PC-3 (cell line): Measurements from ENCODE around the gene EIF4E2. TPM values are rescaled to one million over a fixed set of nuclear protein-coding genes. Genes with fewer than 3 reads are reported as not detected.

Source experiments
- ATAC-seq: fragments of 200-7000 bp; cut with Tn5 transposase; 2 replicates; pipeline ENCODE4 v1.9.1; 2020; ENCODE audit warnings: mild to moderate bottlenecking, moderate library complexity
- BruUV-seq: library from RNA; stranded (reverse); fragments of 400-500 nt; replicated peaks from 2 replicates; lab custom pipeline; 2021; lab: Mats Ljungman, UMichigan
- CTCF ChIA-PET: fragments of 300-600 bp; sonication (Branson Sonifier 250); formaldehyde crosslinking; loops from one replicate; lab custom pipeline; 2022; ENCODE audit warnings: antibody characterized with exemption; lab: Charles Lee
- POLR2A ChIA-PET: fragments of 300-600 bp; sonication (Branson Sonifier 250); formaldehyde crosslinking; loops from one replicate; lab custom pipeline; 2022; ENCODE audit warnings: antibody characterized with exemption; ENCODE audit not compliant: unreplicated experiment; lab: Charles Lee
- DNase-seq: peaks from one replicate; pipeline ENCODE4 v3.0.0-alpha.2; 2015
- H2AFZ ChIP-seq: fragments of 300-600 bp; sonication (generic); 2 replicates; pipeline ENCODE4 v1.6.0; 2016; ENCODE audit warnings: antibody characterized with exemption, low read length
- H3F3A ChIP-seq: fragments of 300-600 bp; sonication (generic); one replicate; pipeline ENCODE4 v1.6.0; 2017; ENCODE audit warnings: antibody characterized with exemption, low read length, control low read depth, mild to moderate bottlenecking; ENCODE audit not compliant: unreplicated experiment
- H3K27ac ChIP-seq: fragments of 300-600 bp; sonication (generic); 2 replicates; pipeline ENCODE4 v1.5.1; 2016; ENCODE audit warnings: mild to moderate bottlenecking, low read length
- H3K27me3 ChIP-seq: fragments of 300-600 bp; sonication (generic); 2 replicates; pipeline ENCODE4 v1.6.1; 2016; ENCODE audit warnings: low read length, mixed read lengths
- H3K36me3 ChIP-seq: fragments of 300-600 bp; sonication (generic); 2 replicates; pipeline ENCODE4 v1.6.1; 2016; ENCODE audit warnings: low read depth, mixed run types, low read length, mixed read lengths
- H3K4me1 ChIP-seq: fragments of 300-600 bp; sonication (generic); 2 replicates; pipeline ENCODE4 v1.5.1; 2016; ENCODE audit warnings: low read length; ENCODE audit not compliant: insufficient read depth
- H3K4me2 ChIP-seq: fragments of 300-600 bp; sonication (generic); 2 replicates; pipeline ENCODE4 v1.6.0; 2016; ENCODE audit warnings: low read length
- H3K4me3 ChIP-seq: fragments of 300-600 bp; sonication (generic); 2 replicates; pipeline ENCODE4 v1.5.1; 2016; ENCODE audit warnings: mild to moderate bottlenecking, low read length, mixed read lengths
- H3K79me2 ChIP-seq: fragments of 300-600 bp; sonication (generic); 2 replicates; pipeline ENCODE4 v1.6.1; 2017; ENCODE audit warnings: low read length, mixed read lengths
- H3K9ac ChIP-seq: fragments of 300-600 bp; sonication (generic); 2 replicates; pipeline ENCODE4 v1.6.0; 2016; ENCODE audit warnings: mild to moderate bottlenecking, low read length
- H3K9me2 ChIP-seq: fragments of 300-600 bp; sonication (generic); replicated peaks from 2 replicates; pipeline ENCODE4 v1.6.1; 2016; ENCODE audit warnings: mixed run types, low read length, mixed read lengths
- H3K9me3 ChIP-seq: fragments of 300-600 bp; sonication (generic); 2 replicates; pipeline ENCODE4 v1.6.1; 2016; ENCODE audit warnings: low read length, mixed read lengths
- H4K20me1 ChIP-seq: fragments of 300-600 bp; sonication (generic); 2 replicates; pipeline ENCODE4 v1.6.1; 2016; ENCODE audit warnings: low read length, mixed read lengths
- EZH2 ChIP-seq: fragments of 300-600 bp; sonication (generic); IDR thresholded peaks from one replicate; pipeline ENCODE4 v1.6.1; 2017; ENCODE audit warnings: antibody characterized with exemption, mild to moderate bottlenecking, low read length; ENCODE audit not compliant: unreplicated experiment
- EZH2phosphoT487 ChIP-seq: fragments of 300-600 bp; sonication (generic); IDR thresholded peaks from 2 replicates; pipeline ENCODE4 v1.6.1; 2018; ENCODE audit warnings: mild to moderate bottlenecking, antibody characterized with exemption, low read length, borderline replicate concordance
- intact Hi-C: fragments of 100-400 bp; cut with micrococcal nuclease; formaldehyde crosslinking; loops from 2 replicates; pipeline ENCODE4 v1.9.0; 2023
- total RNA-seq: library from RNA; depleted of rRNA; stranded (reverse); fragments of >200 nt; gene quantifications from 2 replicates; pipeline ENCODE4 v1.2.3, GENCODE V29; 2014
- TF ChIP-seq, protein P1 (sequence below): fragments of 300-600 bp; sonication (generic); conservative IDR thresholded peaks from 2 replicates; pipeline ENCODE4 v1.5.1; 2017; ENCODE audit warnings: antibody characterized with exemption, low read depth, mild to moderate bottlenecking, low read length

EIF4E2 gene
- total RNA-seq, 1 experiment from 2014 or later, result 55.1 TPM

DNA sequence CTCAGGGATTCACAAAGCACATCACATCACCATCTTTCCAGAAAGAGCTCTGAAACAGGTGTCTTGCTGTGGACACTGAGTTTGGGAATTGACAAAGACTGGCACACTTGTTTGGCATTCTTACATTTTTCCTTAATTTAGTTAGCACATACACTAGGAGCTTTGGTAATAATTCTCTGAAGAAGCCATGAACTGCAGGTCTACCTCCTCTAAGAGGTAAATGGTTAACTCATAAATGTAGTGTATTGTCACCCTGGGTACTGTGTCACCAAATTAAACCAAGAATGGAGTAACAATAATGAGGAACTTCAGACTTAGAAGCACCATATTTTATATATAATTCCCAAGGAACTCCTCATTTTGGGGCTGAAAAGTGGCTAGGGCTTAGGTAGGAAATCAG is 22.6 kb downstream of the EIF4E2 start:
- intact Hi-C loops, result no loop called here
- Histone ChIP-seq H3K4me1 (peaks cover 15% of the 10 kb centered on the region), H3K36me3 (peaks cover 29% of the 10 kb centered on the region), H3K9me2 (no peaks in the 10 kb centered on the region), H3K79me2 (no peaks in the 10 kb centered on the region), H3K4me3 (no peak overlapping the region), H3K9ac (no peak overlapping the region), H3F3A (no peaks in the 10 kb centered on the region), H3K27ac (no peak overlapping the region), H4K20me1 (no peaks in the 10 kb centered on the region), H3K27me3 (no peaks in the 10 kb centered on the region), H3K9me3 (no peaks in the 10 kb centered on the region), H3K4me2 (no peak overlapping the region), H2AFZ (no peak overlapping the region)
- TF ChIP-seq, protein P1, sequence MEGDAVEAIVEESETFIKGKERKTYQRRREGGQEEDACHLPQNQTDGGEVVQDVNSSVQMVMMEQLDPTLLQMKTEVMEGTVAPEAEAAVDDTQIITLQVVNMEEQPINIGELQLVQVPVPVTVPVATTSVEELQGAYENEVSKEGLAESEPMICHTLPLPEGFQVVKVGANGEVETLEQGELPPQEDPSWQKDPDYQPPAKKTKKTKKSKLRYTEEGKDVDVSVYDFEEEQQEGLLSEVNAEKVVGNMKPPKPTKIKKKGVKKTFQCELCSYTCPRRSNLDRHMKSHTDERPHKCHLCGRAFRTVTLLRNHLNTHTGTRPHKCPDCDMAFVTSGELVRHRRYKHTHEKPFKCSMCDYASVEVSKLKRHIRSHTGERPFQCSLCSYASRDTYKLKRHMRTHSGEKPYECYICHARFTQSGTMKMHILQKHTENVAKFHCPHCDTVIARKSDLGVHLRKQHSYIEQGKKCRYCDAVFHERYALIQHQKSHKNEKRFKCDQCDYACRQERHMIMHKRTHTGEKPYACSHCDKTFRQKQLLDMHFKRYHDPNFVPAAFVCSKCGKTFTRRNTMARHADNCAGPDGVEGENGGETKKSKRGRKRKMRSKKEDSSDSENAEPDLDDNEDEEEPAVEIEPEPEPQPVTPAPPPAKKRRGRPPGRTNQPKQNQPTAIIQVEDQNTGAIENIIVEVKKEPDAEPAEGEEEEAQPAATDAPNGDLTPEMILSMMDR, result no peak
- no peak for TF ChIP-seq EZH2
- no peak for TF ChIP-seq EZH2phosphoT487
- POLR2A ChIA-PET, result no interaction called here
- CTCF ChIA-PET, result no interaction called here
- no TSS peak for BruUV-seq
- no peak for DNase-seq
- ATAC-seq, result no peak

DNA sequence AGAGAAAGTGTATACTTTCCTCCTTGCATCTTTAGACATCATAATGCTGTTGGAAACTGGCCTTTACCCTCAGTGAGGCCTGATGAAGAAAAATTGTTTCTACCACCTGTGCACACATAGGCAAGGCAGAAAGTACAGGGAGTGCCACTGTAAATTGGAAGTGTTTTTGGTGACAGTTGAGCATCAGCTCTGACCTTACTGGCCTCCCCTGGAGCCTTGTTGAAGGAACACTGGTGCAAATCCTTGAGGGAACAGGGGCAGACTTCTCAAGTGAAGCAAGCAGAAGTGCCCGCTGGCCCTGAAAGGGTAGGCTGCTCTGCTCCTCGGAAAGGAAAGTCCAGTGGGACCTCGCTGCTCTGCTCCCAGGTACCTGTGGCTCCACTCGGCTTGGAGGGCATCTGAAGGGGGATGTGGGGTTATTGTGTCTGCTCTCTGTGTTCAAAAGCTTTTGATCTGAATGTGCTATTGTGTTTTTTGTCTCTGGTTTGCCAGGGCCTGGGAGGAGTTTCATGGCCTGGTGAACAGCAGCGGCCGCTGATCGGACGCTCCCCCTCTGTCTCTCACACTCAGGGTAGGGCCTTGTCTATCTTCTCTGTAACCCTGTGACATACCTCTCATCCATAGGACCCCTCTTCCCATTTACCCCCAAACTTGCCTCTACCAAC is 23.4 kb downstream of the EIF4E2 start:
- H3K27ac ChIP-seq, result peak overlapping the region; percentile 25
- H2AFZ ChIP-seq, result no peak overlapping the region
- no peak overlapping the region for H3K4me3 ChIP-seq
- no peaks in the 10 kb centered on the region for H3K27me3 ChIP-seq
- H3K9ac ChIP-seq, result no peak overlapping the region
- H3K9me3 ChIP-seq, result no peaks in the 10 kb centered on the region
- intact Hi-C loops, result no loop called here
- peaks cover 8% of the 10 kb centered on the region; the same call in 1 of the 2 replicates for H3K4me1 ChIP-seq
- ChIA-PET CTCF (no interaction called here), POLR2A (no interaction called here)
- H3K36me3 ChIP-seq, result peaks cover 23% of the 10 kb centered on the region
- no peak for TF ChIP-seq EZH2phosphoT487
- no peak for TF ChIP-seq EZH2
- TF ChIP-seq, protein P1, result no peak
- no peaks in the 10 kb centered on the region for H3K79me2 ChIP-seq
- no peak for DNase-seq
- no peaks in the 10 kb centered on the region for H3K9me2 ChIP-seq
- no peaks in the 10 kb centered on the region for H3F3A ChIP-seq
- no peak overlapping the region for H3K4me2 ChIP-seq
- no peak; the same call in 1 of the 2 replicates for ATAC-seq
- H4K20me1 ChIP-seq, result no peaks in the 10 kb centered on the region
- BruUV-seq, result no TSS peak

DNA sequence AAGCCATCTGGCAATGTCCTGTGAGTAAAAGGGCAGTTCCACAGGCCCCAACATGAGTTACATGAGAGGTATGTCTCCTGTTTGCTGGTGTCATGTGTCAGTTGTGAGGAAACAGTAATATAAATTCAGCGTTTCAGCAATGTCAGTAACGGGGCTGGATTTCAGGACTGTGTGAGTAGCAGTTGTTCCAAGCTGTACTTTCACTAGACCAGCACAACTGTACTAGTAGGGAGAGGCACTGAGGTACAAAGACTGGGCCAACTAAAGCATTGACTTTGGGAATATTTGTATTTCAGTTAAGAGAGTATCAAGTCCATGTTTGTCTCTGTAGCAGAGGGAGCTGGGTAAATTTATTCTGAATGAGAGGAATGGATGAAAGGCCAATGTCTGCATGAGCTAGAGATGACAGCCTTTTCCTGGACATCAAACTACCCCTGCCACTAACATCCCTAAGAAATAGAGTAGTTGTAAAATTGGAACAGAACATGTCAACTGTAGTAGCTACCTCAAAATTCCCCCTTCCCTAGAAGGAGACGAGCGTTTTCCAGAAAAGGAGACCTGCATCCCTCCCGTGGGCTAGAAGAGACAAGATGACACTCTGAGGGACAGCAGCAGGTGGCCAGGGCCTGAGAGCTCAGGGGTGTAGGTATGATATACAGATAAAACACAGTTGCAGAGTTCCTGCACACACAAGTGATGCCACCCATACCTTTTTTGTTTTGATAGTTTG is 24.4 kb downstream of the EIF4E2 start:
- 0 out of 2 replicates have a peak overlapping the region, but pooled peaks have one; percentile 7 for H3K4me2 ChIP-seq
- CTCF ChIA-PET, result no interaction called here
- no peaks in the 10 kb centered on the region for H3K9me3 ChIP-seq
- H3K4me3 ChIP-seq, result no peak overlapping the region
- H3F3A ChIP-seq, result no peaks in the 10 kb centered on the region
- no TSS peak for BruUV-seq
- no peak overlapping the region for H3K9ac ChIP-seq
- ATAC-seq, result peak; percentile 94
- peak; percentile 29 for DNase-seq
- H3K4me1 ChIP-seq, result peaks cover 8% of the 10 kb centered on the region; the same call in 1 of the 2 replicates
- TF ChIP-seq EZH2 (no peak), EZH2phosphoT487 (no peak)
- TF ChIP-seq, protein P1, result no peak
- H3K36me3 ChIP-seq, result peaks cover 14% of the 10 kb centered on the region
- no peaks in the 10 kb centered on the region for H3K9me2 ChIP-seq
- no peaks in the 10 kb centered on the region for H3K79me2 ChIP-seq
- intact Hi-C loops, result no loop called here
- no peak overlapping the region for H2AFZ ChIP-seq
- POLR2A ChIA-PET, result no interaction called here
- H3K27ac ChIP-seq, result peak overlapping the region; percentile 25; the same call in 1 of the 2 replicates
- no peaks in the 10 kb centered on the region for H4K20me1 ChIP-seq
- H3K27me3 ChIP-seq, result no peaks in the 10 kb centered on the region
